Measurements from ENCODE around the gene CCDC149.
"Not testable (repeated sequence)": the region's sequence is repeated elsewhere in the genome, so short reads cannot be mapped to it uniquely, and the experiment has no call there.

The CCDC149 gene

GRCh38 chr4:24915121-24915922, 2.5 kb upstream of the CCDC149 start:
- DNase-seq = no peak

- DNase-seq = no peak
Measured at GRCh38 chr4:24914460-24914859, 1.6 kb upstream of the CCDC149 start.

DNA sequence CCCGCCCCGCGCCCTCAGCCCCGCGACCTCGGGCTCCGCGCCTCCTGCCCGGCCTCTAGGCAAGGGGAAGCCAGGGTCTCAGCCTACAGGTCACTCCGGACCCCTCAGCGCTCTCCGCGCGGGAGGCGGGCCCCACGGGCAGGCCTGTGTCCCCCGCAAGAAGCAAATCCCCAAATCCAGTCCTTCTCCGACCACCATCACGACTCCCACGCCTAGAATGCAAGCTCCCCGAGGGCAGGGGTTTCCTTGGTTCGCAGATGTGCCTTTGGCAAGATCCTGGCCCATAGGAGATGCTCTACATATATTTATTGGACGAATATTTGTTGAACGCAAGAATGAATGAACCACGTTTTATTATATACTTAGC, 260 bp upstream of the CCDC149 start:
- DNase-seq = no peak

- no peak for DNase-seq
Measured at GRCh38 chr4:24910499-24910898, 2.3 kb downstream of the CCDC149 start.

DNA sequence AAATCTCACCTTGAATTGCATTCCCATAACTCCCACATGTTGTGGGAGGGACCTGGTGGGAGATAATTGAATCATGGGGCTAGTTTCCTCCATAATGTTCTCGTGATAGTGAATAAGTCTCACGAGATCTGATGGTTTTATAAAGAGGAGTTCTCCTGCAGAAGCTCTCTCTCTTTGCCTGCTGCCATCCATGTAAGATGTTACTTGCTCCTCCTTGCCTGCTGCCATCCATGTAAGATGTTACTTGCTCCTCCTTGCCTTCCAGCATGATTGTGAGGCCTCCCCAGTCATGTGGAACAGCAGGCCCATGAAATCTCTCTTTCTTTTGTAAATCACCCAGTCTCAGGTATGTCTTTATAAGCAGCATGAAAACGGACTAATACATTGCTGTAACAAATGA, 3.2 kb downstream of the CCDC149 start:
- not testable (repeated sequence) for DNase-seq

- DNase-seq = no peak
Measured at GRCh38 chr4:24897639-24898038, 15.2 kb downstream of the CCDC149 start.

GRCh38 chr4:24896977-24897376, 15.9 kb downstream of the CCDC149 start:
- no peak for DNase-seq

GRCh38 chr4:24896056-24896455, 16.8 kb downstream of the CCDC149 start:
- DNase-seq = no peak

DNA sequence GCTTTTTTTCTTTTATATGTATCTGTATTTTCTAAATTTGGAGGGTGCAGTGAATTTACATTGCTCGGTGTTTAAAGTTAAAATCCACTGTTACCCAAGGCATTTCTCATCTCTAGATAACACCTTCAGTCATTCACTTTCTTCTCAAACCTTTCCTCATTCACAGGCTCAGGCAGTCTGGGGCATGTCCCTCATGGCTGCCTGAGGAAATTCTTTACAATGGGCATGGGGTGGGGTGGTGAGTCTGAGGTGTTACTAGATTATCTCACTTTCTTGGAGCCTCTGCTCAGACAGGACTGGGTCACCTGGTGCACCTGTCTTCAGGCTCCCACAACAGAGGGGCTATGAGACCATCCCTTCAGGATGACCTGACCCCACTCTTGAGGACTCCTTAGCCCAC, 17.4 kb downstream of the CCDC149 start:
- no peak for DNase-seq

GRCh38 chr4:24894846-24895245, 18.0 kb downstream of the CCDC149 start:
- DNase-seq = no peak

- no peak for DNase-seq
Measured at GRCh38 chr4:24894243-24894642, 18.6 kb downstream of the CCDC149 start.

DNA sequence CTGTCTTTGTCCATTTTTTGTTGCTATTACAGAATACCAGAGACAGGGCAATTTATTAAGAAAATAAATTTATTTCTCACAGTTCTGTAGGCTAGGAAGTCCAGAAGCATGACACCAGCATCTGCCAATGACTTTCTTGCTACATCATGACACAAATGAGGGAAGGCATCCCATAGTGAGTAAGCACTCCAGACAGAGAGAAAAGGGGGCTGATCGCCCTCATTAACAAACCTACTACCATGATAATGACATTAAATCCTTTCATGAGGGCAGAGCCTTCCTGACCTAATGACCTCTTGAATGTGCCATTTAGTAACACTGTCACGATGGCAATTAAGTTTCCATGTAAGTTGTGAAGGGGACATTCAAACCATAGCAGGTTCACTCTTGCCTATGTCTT, 20.1 kb downstream of the CCDC149 start:
- DNase-seq = no peak

DNA sequence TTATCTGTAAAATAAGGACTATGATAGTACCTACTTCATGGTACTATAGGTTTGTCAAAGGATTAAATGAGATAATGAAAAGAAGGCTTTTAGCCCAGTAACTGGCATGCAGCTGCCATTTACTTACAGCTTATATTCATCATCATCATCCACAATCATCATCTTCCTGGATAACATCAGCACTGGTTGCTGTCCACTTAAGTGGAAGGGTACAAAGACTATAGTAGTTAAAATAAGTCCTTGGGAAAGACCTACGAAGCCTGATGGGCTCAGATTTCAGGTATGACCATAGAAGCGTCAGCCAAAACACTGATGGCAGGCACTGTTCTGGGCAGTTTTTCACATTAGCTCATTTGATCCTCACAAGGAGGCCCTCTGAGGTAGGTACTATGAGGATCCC, 20.6 kb downstream of the CCDC149 start:
- no peak for DNase-seq

- no peak for DNase-seq
Measured at GRCh38 chr4:24890561-24891126, 22.2 kb downstream of the CCDC149 start.

- DNase-seq = no peak
Measured at GRCh38 chr4:24889991-24890390, 22.9 kb downstream of the CCDC149 start.

GRCh38 chr4:24888475-24889344, 24.1 kb downstream of the CCDC149 start:
- no peak for DNase-seq

DNA sequence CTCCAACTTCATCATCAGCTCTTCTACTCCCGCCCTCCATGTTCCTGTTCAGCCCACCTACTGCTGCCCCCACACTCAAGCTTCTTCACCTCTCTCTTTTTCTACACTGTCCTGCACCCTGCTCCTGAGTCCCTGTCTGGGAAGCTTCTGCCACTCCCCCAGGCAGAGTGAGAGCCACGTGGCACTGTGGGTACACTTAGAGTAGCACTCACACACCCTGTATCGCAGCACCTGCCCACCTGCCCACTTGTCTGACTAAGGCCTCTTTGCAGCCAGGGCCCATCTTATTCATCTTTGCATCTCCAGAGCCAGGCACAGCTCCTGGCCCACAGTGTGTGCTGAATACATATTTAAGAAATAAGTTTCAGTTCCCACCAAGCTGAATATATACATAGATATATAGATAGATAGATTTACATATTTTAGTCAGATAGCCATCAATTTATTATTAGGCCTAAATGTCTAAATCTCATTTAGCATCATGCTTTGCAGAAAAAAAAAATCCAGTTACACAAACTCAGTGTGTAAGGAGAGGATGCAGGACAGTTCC, 24.9 kb downstream of the CCDC149 start:
- DNase-seq = no peak

- no peak for DNase-seq
Measured at GRCh38 chr4:24886596-24886995, 26.2 kb downstream of the CCDC149 start.

DNA sequence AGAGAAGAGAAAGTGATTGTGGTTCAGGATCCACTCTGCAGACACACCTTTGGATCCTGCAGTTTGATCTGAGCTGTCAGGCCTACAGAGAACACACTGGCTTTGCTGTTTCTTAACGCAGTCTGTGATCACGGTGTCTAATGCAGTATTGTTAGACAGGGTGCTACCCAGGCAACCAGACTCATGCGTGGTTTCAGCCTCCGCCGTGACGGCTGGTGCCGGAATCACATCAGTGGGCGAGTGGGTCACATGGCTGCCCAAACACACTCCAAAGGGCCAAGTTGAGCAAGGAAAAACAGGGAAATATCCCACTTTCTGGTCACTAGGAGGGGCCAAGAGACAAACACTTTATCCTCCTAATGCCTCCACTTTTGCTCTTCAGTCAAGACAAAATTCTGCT, 27.5 kb downstream of the CCDC149 start:
- DNase-seq = no peak

GRCh38 chr4:24884902-24885301, 27.9 kb downstream of the CCDC149 start:
- no peak for DNase-seq

- DNase-seq = no peak
Measured at GRCh38 chr4:24881508-24882196, 31.2 kb downstream of the CCDC149 start.

GRCh38 chr4:24880186-24880585, 32.7 kb downstream of the CCDC149 start:
- no peak for DNase-seq

GRCh38 chr4:24878636-24879016, 34.2 kb downstream of the CCDC149 start:
- no peak for DNase-seq

Measured in activated CD4-positive, alpha-beta T cell treated with anti-CD3 and anti-CD28 coated beads for 4 hours (primary cell).